H1 (cell line): ENCODE results near the gene GATAD2B. TPM values are rescaled to one million over a fixed set of nuclear protein-coding genes. Genes with fewer than 3 reads are reported as not detected.

Experiments
- EZH2 ChIP-seq: fragments of 200-600 bp; sonication (generic); IDR thresholded peaks from 2 replicates; pipeline ENCODE4 v1.7.1; 2012; ENCODE audit warnings: low read depth, mild to moderate bottlenecking, moderate library complexity, low read length, inconsistent platforms; ENCODE audit not compliant: severe bottlenecking
- polyA plus RNA-seq, 7 experiments: library from polyadenylated mRNA; depleted of rRNA in 3 of 7; stranded (reverse) in 5 of 7; unstranded in 2 of 7; fragments of >200 nt in 5 of 7; fragments of 200-250 nt in 2 of 7; gene quantifications; 1 replicate in 5 of 7; 2 replicates in 1 of 7; 4 replicates in 1 of 7; pipeline versions ENCODE4 v1.2.1 to v1.2.3, GENCODE V29; 2011 to 2013; ENCODE audit warnings: missing spikeins in 2 of 7, mixed read lengths in 2 of 7
- total RNA-seq: library from RNA; stranded (reverse); fragmentation: NEBNext Ultra II Directional; extraction: Animal tissue kit (Norgen Biotek cat#: 25700); gene quantifications from 2 replicates; pipeline ENCODE4 v1.2.1, GENCODE V29; 2021
- TF ChIP-seq, protein P1 (sequence below): fragments of 300-600 bp; sonication (generic); IDR thresholded peaks from 2 replicates; pipeline ENCODE4 v1.7.1; 2012; ENCODE audit warnings: low read length, moderate library complexity, mild to moderate bottlenecking, inconsistent platforms; ENCODE audit not compliant: insufficient replicate concordance
- TF ChIP-seq, protein P2 (sequence below): IDR thresholded peaks from 2 replicates; pipeline ENCODE4 v1.6.1; 2011; ENCODE audit warnings: low read depth, mild to moderate bottlenecking, low read length; ENCODE audit not compliant: insufficient read depth

Gene GATAD2B
- total and polyA plus RNA-seq, 2 of the 8 experiments (the other 6 are each of a cell fraction or from before 2014, with no cell fraction given) = 8.4 to 39.1 TPM

DNA sequence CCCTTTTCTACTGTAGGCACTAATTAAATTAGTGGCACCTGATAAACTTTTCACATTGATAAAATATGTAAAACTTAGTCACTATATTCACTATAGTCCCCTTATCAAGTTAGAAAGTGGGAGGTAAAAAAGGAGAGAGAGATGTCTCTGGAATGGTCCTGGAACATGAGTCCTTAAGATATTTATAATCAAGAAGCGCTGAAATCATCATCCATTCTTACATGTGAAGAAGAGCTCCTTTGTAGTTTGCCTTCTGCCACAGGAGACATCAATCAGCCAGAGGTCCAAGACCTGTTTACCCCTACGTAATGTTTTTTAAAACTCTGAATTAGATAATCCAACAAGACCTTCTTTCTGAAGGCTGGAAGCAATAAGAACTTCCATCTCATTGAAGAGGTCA, 65.3 kb downstream of the GATAD2B start (continued):
- TF ChIP-seq, protein P1, sequence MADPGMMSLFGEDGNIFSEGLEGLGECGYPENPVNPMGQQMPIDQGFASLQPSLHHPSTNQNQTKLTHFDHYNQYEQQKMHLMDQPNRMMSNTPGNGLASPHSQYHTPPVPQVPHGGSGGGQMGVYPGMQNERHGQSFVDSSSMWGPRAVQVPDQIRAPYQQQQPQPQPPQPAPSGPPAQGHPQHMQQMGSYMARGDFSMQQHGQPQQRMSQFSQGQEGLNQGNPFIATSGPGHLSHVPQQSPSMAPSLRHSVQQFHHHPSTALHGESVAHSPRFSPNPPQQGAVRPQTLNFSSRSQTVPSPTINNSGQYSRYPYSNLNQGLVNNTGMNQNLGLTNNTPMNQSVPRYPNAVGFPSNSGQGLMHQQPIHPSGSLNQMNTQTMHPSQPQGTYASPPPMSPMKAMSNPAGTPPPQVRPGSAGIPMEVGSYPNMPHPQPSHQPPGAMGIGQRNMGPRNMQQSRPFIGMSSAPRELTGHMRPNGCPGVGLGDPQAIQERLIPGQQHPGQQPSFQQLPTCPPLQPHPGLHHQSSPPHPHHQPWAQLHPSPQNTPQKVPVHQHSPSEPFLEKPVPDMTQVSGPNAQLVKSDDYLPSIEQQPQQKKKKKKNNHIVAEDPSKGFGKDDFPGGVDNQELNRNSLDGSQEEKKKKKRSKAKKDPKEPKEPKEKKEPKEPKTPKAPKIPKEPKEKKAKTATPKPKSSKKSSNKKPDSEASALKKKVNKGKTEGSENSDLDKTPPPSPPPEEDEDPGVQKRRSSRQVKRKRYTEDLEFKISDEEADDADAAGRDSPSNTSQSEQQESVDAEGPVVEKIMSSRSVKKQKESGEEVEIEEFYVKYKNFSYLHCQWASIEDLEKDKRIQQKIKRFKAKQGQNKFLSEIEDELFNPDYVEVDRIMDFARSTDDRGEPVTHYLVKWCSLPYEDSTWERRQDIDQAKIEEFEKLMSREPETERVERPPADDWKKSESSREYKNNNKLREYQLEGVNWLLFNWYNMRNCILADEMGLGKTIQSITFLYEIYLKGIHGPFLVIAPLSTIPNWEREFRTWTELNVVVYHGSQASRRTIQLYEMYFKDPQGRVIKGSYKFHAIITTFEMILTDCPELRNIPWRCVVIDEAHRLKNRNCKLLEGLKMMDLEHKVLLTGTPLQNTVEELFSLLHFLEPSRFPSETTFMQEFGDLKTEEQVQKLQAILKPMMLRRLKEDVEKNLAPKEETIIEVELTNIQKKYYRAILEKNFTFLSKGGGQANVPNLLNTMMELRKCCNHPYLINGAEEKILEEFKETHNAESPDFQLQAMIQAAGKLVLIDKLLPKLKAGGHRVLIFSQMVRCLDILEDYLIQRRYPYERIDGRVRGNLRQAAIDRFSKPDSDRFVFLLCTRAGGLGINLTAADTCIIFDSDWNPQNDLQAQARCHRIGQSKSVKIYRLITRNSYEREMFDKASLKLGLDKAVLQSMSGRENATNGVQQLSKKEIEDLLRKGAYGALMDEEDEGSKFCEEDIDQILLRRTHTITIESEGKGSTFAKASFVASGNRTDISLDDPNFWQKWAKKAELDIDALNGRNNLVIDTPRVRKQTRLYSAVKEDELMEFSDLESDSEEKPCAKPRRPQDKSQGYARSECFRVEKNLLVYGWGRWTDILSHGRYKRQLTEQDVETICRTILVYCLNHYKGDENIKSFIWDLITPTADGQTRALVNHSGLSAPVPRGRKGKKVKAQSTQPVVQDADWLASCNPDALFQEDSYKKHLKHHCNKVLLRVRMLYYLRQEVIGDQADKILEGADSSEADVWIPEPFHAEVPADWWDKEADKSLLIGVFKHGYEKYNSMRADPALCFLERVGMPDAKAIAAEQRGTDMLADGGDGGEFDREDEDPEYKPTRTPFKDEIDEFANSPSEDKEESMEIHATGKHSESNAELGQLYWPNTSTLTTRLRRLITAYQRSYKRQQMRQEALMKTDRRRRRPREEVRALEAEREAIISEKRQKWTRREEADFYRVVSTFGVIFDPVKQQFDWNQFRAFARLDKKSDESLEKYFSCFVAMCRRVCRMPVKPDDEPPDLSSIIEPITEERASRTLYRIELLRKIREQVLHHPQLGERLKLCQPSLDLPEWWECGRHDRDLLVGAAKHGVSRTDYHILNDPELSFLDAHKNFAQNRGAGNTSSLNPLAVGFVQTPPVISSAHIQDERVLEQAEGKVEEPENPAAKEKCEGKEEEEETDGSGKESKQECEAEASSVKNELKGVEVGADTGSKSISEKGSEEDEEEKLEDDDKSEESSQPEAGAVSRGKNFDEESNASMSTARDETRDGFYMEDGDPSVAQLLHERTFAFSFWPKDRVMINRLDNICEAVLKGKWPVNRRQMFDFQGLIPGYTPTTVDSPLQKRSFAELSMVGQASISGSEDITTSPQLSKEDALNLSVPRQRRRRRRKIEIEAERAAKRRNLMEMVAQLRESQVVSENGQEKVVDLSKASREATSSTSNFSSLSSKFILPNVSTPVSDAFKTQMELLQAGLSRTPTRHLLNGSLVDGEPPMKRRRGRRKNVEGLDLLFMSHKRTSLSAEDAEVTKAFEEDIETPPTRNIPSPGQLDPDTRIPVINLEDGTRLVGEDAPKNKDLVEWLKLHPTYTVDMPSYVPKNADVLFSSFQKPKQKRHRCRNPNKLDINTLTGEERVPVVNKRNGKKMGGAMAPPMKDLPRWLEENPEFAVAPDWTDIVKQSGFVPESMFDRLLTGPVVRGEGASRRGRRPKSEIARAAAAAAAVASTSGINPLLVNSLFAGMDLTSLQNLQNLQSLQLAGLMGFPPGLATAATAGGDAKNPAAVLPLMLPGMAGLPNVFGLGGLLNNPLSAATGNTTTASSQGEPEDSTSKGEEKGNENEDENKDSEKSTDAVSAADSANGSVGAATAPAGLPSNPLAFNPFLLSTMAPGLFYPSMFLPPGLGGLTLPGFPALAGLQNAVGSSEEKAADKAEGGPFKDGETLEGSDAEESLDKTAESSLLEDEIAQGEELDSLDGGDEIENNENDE = no peak
- TF ChIP-seq, protein P2, sequence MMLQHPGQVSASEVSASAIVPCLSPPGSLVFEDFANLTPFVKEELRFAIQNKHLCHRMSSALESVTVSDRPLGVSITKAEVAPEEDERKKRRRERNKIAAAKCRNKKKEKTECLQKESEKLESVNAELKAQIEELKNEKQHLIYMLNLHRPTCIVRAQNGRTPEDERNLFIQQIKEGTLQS = no peak
- no peak for TF ChIP-seq EZH2
